Suppressor macrophage (primary cell): ENCODE measurements around the gene MYOZ3.

Source experiments
- DNase-seq, 4 experiments: peaks; one replicate each; pipeline ENCODE4 v3.0.0-alpha.2; 2020 to 2022

The MYOZ3 gene

DNA sequence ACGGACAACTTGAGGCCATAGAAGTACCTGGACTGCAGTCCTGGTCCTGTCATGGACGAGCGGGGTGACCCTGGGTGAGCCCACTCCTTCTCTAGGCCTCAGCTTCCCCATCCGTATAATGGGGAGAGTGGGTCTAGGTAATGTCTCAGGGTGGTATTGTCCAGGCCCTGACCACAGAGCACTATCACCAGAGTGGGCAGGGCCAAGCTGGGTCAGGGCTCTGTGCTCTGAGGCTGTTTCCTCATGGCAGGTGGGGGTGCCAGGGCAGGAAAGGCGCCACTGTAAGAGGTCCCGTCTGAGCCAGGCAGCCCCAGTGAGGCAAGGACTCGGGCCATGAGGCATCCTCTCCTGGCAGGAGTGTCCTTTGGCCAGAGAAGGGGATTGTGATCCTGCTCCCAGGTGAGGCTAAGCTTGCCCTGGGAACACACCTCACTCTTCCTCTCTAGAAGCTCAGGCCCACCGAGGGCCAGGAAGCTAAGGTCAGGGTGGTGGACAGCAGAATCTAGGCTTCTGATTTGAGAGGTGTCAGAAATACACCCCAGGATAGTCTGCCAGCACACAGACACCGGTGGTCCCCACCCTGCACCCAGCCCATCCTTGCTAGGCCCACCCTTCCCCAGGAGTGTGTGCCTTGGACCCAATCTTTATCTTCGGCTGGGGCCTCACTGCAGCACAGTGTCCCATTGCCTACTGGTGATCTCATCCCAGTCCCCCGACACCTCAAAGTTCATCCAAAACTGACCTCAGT is 1.5 kb upstream of the MYOZ3 start:
- no peak for DNase-seq

DNA sequence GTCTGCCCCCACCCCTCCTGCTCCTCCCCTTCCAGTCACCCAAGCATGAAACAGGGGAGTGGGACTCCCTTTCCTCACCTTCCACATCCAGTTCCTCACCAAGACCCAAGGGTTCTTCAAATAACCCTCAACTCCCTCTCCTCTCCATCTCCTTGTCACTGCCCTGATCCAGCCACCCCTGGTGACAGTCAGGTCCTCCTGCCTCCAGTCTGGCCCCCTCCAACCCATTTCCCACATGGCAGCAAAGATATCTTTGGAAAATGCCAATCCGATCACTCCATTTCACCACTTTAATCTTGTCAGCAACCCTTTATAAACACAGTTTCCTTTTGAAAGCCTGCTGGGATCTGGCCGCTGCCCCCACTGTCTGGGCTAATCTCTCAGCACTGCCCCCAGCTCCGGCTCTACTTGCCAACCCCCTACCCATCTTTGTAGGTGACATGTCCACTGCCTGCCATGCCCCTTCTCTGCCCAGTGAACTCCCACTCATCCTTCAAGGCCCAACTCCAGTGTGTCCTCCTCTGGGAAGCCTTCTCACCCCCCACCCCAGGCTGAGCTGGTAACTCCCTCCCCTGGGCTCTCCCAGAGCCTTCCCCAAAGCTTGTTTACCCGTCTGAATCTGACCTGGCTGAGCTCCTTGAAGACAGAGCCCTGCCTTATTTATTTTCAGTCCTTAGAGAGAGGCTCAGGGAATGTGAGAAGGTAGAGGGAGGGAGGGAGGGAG is 781 bp upstream of the MYOZ3 start:
- DNase-seq, result no peak

DNA sequence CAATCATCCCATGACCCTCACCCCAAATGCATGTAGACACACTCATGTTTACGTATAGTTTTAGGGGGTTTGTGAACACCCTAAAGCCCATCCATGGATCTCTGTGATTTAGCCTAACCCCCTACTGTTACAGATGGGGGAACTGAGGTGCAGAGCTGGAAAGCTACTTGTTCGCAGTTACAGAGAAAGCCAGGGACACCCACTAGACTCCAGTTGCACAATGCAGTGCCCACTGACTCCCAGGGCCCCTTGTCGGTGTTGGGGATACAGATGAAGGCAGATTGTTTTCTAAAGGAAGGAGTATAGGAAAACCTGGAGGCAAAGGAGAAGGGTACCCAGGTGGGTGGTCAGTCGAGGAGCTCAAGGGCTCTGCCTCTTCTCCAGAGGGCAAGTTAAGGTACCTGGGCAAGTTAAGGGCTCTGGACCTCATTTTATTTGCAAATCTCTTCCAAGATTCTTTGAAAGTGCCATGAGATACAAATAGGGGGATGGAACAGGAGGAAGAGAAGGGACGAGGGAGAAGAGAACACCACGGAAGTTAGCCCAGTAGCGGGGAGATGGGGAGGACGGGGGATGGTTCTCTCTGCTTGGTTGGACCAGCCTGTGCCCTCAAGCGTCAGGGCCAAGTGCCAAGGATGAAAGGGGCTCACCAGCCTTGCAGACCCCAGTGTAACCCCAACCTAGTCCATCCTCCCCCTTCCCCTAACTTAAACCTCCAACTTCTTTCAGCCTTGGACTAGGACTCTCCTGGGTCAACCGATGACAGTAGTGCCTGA is 958 bp downstream of the MYOZ3 start:
- DNase-seq, result no peak

DNA sequence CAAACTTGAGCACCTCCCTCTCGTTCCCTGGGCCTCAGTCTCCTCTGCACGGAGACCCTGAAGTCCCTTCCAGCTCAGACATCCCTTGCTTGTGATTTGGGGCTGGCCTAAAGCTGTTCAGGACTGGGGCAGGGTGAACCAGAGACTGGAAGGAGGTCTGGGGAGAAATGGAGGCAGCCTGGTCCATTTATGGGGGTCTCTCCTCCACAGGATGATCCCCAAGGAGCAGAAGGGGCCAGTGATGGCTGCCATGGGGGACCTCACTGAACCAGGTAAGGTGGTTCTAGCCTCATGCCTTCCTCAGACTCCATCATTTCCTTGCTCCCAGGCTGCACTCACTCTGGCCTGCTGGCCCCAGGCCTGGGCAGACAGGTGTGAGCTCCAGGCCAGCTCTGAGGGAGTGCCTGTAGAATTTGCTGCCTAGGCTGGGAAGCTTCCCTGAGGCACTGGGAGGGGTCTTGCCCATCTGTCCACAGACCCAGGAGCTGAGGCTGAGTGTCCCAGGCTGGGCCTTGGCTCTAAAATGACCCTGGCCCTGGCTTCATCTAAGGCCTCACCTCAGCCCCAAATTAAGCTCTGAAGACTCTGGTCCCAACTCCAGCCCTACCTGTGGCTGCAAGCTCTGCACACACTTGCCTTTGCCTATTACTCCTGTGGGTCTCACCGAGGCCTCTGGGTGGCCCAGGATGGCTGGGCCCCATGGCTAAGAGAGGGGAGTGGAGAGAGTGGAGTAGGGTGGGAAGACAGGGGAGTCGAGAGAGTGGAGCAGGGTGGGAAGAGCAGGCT is 1.9 kb downstream of the MYOZ3 start:
- no peak for DNase-seq

DNA sequence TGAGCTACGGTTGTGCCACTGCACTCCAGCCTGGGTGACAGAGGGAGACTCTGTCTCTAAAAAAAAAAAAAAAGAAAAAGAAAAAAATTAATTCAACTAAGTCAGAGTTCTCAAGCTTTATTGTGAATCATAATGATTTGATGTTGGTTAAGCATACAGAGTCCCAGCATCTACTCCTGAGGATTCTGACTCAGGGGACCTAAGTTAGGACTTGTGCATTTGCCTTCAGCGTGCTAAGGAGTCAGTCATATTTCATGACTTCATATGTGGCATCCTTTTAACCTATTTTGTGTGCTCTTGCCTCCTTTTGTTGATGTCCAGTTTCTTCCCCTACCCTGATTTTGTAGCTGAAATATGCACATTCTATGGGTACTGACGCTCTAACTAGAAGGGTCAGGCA is 2.9 kb downstream of the MYOZ3 start:
- no peak for DNase-seq

DNA sequence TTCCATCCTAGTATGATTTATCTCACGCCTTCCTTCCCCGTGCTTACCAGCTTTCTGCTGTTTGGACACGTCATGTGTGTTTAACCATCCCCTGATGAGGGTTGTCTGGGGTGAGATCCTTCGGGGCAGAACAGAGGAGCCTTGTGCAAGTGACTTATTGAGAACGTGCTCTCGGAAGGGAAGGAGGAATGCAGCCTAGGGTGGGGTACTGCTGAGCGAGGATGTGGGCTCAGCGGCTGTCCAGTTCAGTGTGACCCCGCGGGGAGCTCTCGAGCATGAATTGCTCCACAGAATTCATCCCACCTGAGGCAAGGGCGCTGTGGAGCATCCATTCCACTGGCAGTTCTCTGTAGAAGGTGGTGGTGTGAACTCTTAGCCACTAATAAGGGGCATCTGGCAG is 4.0 kb downstream of the MYOZ3 start:
- DNase-seq, result no peak

DNA sequence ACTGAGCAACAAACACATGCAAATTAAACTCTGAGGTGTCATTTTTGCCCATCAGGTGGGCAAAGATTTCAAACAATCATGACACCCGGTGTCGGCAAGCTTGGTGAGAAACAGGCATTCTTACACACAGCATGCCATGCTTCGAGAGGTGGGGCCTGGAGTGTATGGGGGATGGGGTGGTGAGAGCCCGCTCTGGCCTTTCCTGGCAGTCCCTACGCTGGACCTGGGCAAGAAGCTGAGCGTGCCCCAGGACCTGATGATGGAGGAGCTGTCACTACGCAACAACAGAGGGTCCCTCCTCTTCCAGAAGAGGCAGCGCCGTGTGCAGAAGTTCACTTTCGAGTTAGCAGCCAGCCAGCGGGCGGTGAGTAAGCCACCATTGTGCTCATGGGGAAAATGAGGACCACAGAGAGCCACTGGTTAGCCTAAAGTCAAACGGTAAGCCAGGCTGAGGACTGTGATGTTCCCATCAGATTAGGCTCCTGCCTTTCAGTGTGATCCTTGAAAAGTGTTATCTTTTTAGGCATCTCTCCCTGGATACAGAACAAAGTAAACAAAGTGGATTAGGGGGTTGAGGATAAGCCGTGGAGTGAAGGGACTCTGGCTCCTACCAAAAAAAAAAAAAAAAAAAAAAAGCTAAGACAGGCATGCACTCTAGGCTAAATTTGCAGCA is 9.4 kb downstream of the MYOZ3 start:
- no peak for DNase-seq

DNA sequence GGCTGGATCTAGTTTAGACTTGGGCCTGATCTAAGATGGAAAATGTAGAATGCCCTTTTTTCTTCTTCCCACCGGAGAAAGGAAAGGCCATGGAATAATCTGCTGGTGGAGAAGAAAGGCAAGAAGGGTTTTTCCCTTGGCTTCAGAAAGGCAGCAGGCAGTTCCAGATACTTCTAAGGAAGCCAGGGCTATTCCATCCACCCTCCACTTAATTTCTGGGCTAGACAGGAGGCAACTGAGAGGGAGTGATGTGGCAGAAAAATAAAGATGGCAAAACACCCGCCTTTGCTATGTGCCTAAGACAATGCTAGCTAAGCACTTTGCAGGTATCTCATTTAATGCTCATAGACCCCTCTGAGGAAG is 9.9 kb downstream of the MYOZ3 start:
- no peak for DNase-seq

DNA sequence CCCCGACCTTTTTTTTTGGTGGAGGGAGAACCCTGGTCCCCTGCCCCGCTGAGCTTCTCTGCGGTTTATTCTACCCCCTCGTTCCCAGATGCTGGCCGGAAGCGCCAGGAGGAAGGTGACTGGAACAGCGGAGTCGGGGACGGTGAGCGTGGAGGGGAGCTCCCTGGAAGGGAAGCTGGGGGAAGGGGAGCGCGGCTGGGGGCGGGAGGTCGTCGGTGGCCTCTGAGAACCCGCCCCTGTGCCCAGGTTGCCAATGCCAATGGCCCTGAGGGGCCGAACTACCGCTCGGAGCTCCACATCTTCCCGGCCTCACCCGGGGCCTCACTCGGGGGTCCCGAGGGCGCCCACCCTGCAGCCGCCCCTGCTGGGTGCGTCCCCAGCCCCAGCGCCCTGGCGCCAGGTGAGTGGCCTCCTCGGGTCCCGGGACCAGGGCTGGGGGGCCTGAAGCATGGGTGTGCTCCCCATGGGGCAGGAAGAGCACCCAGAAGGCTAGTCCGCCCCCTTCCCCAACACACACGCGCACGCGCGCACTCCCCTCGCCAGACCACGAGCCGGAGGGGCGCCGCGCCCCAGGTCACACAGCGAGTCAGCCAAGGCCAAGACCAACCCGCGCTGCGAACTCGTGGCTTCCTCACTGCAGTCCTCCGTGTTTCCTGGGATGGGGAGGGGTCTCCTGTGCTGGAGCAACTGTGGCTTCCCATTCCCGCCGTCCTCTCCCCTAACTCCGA is 10.6 kb downstream of the MYOZ3 start:
- peak in 3 of 4 experiments; percentile 19 to 31 (median 21) for DNase-seq

DNA sequence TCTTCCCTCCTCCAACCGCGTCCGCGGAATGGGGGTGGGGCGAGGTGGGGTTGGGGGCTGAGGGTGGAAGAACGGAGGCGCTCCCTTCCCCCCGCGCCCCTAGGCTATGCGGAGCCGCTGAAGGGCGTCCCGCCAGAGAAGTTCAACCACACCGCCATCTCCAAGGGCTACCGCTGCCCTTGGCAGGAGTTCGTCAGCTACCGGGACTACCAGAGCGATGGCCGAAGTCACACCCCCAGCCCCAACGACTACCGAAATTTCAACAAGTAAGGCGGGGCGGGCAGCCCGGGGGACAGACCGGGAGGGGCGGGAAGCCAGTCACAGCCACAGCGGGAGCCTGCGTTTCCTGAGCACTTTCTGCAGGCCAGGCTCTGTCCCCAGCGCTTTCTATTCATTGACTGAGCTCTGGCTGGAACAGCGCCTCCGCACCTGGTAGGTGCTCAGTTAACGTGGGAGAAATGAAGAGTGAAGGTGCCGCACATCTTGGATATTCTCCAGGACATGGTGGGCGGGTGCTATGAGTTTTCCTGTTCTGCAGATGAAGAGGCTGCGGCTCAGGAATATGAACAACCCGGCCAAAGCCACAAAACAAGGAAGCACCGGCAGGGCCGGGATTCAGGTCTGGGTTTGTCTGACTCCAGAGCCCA is 11.3 kb downstream of the MYOZ3 start:
- peak; percentile 15 to 53 (median 32) for DNase-seq

DNA sequence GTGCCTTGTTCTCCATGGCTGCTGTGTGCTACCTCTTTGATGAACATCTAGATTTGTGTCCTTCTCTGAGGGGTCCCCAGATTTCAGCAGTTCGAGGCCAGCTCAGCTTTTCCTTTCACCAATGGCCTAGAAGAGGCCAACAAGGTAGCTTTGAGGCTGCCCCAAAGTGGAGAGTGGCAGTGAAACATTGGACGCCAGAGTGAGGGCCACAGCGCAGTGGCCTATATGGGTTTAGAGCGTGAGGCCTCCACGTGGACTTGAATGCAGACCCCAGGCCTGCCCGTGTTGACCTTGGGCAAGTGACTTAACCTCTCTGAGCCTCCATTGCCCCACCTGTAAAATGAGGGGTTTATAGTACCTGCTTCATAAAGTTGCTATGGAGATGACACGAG is 11.8 kb downstream of the MYOZ3 start:
- DNase-seq, result no peak

DNA sequence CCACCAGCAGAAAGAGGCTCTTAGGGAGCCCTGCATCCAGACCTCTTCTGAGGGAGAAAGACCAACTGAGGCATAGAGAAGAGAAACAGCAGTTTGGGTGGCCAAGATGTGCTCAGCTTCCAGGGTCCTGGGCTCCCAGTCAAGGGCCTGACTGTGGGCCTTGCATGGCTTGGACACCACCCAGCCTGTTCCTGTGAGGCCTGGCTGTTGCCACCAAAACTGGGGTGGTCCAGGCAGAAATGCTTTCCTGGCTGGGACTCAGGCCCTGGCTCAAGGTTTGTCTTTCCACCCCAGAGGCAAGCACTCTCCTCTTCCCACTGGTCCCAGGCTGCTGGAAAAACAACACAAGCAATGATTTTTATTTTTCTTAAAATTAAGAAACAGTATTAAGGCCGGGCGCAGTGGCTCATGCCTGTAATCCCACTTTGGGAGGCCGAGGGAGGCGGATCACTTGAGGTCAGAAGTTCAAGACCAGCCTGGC is 13.3 kb downstream of the MYOZ3 start:
- no peak for DNase-seq

DNA sequence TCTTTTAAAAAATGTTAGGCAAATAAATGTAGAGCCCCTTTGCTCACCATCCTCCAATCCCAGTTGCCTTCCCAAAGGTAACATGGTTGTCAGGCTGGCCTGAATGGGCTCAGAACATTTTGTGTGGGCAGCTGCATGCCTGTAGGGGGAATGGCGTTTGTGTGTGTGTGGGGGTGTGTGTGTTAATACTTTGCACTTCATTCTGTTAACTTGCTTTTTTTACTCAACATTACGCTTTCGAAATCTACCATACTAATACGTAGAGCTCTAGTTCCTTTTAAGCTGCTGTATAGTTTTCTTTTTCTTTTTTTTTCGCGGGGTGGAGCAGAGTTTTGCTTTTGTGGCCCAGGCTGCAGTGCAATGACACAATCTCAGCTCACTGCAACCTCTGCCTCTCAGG is 14.0 kb downstream of the MYOZ3 start:
- peak in 3 of 4 experiments; percentile 19 to 57 (median 57) for DNase-seq

DNA sequence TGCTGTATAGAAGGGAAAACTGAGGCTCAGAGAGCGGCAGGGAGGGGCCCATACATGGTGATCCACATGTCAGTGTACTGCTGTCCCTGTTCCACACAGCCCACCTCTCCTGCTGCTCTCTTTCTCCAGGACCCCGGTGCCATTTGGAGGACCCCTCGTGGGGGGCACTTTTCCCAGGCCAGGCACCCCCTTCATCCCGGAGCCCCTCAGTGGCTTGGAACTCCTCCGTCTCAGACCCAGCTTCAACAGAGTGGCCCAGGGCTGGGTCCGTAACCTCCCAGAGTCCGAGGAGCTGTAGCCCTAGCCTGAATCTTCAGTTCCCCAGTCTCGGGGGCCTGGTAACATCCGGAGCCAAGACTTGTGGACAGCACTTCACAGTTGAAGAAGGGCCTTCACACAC is 15.5 kb downstream of the MYOZ3 start:
- DNase-seq, result no peak

DNA sequence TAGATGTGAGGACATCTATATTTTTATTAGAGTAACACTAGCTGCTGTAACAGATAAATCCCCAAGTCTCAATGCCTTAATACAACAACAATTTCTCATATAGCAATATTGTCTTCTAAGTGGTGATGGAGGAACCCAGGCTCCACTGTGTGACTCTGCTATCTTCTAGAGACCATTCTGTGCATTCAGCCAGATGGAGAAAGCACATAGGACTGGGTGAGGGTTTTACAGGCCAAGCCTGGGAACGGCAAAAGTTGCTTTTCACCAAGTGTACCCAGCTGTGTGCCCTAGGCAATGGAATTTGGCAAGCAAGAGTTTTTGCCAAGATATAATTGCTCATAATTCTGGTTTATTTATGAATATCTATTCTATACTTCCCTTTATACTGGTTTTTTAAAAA is 28.1 kb downstream of the MYOZ3 start:
- no peak for DNase-seq

DNA sequence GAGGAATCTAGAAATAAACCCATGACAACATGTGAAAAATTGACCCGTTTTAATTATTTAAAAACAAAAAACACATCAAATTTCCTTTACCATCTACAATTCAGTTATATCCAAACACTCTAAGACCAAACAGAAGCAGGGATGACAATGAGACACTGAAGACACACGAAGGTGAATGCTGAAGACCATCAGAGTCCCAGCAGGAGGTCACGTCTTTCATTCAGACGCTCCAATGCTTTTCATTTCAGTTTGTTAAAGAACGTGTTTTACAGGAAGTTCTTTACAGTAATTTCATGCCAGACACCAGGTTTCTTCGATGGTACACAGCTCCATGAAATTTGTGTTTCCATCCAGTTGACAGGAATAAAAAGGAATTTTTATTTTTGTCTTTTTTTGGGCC is 29.7 kb downstream of the MYOZ3 start:
- no peak for DNase-seq

DNA sequence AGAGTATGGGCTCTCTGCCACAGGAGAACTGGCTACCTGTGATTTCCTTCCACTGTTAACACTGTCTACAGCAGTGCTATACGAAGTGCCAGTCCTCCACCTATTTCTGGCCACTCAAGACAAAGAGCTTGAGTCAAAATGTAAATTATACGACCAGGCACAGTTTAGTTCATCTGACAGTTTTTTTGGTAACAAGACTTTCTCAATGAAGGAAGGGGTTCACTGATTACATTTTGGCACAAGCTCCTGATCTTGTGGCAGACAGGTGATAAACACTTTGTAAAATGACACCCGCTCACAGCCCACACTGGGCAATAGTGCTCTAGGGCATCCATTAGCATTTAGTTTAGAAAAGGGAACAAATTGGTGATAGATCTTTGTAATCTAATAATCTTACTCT is 31.2 kb downstream of the MYOZ3 start:
- no peak for DNase-seq

DNA sequence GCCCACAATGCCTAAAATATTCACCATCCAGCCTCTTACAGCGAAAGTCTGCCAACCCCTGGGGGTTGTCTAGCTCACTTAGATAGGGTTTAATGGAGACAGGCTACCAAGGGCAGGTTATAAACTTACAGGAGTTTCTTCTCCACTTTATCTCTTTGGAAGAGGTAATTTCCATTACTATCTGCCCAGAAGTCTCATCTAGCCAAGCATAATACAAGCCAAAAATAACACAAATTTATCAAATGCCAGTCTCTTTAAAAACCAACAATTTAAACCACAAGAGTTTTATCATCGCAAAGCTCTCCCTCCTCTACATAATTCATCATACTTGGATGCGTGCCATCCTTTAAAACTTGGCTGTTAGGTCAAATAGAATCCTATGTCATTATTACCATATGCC is 33.6 kb downstream of the MYOZ3 start:
- no peak for DNase-seq

DNA sequence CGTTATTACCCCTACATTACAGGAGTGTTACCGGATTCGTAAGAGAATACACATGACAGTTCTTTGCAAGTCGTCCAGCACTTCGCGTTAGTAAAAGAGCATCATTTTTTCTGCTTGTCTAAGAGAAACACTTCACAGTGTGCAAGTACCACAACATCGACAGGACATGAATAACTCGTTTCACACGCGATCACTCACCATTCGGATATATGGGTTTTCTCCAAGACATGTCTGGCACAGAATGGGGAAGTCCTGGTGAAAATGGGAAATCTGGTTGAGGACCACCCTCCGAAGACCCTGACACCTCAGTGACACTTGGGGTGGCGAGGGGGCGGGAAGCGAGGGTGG is 39.2 kb downstream of the MYOZ3 start:
- peak in 1 of 4 experiments; percentile 55 for DNase-seq

DNA sequence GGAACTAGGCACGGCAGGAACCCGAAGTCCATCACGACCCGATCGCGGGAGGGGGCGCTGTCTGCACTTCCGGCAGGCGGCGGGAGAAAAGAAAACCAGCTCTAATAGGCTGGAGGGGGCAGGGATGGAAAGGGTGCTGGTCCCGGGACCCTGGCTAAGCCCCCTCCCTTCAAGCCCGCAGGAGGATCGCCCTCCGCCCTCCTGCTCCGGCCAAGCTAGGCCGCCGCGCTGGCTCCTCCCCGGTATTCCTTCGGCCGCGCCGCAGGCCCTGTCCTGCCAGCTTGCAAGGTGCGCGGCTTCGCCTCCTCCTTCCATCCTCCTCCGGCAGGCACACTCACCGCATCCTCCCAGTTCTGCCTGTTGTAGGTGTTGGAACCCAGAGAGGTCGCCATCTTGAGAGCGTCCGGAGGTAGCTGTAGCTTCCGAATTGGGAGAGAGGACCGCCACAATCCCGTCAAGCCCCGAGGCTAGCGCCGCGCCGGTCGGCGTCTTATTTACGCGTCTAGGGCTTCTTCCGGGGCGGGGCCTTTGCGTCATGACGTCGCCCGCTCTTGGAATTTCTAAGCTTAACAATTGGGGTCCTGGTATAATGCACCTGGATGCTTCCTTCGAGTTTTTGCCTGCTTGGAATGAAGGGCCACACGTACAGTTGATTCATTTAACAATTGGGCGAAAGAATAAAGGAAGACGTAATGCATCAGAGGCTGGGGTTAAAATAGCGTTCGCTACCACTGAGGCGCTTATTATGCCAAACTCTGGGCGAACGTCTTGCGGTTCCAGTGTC is 39.7 kb downstream of the MYOZ3 start, which contains the start of gene RBM22:
TSS of gene RBM22 (minus strand) at position 469 of the 784 bp plus-strand sequence. CDS start at position 392, 77 bp downstream.
- DNase-seq, result peak; percentile 93 to 96 (median 94)
